Karpas-422 (cell line): ENCODE data around the gene SNRPB2. TPM values are rescaled to one million over a fixed set of nuclear protein-coding genes. Genes with fewer than 3 reads are reported as not detected.

Source experiments
- DNase-seq: peaks from one replicate; pipeline ENCODE4 v3.0.0-alpha.2; 2015
- H2AFZ ChIP-seq: fragments of 200-600 bp; sonication (generic); 2 replicates; pipeline ENCODE4 v1.6.1; 2014; ENCODE audit warnings: antibody characterized with exemption, low read length, mixed read lengths
- H3K27ac ChIP-seq: fragments of 200-600 bp; sonication (generic); 2 replicates; pipeline ENCODE4 v1.5.1; 2014; ENCODE audit warnings: mild to moderate bottlenecking, low read length, moderate library complexity
- H3K27me3 ChIP-seq: fragments of 200-600 bp; sonication (generic); 2 replicates; pipeline ENCODE4 v1.6.1; 2014; ENCODE audit warnings: low read length, mixed read lengths
- H3K36me3 ChIP-seq: fragments of 200-600 bp; sonication (generic); 2 replicates; pipeline ENCODE4 v1.6.1; 2014; ENCODE audit warnings: low read length, mixed read lengths; ENCODE audit not compliant: insufficient read depth
- H3K4me1 ChIP-seq: fragments of 200-600 bp; sonication (generic); 2 replicates; pipeline ENCODE4 v1.6.1; 2014; ENCODE audit warnings: mild to moderate bottlenecking, low read length, mixed read lengths
- H3K4me2 ChIP-seq: fragments of 200-600 bp; sonication (generic); 2 replicates; pipeline ENCODE4 v1.6.1; 2014; ENCODE audit warnings: low read length, low read depth, mild to moderate bottlenecking; ENCODE audit not compliant: poor library complexity, severe bottlenecking
- H3K4me3 ChIP-seq: fragments of 200-600 bp; sonication (generic); 2 replicates; pipeline ENCODE4 v1.5.1; 2014; ENCODE audit warnings: mild to moderate bottlenecking, antibody characterized with exemption, low read length, mixed read lengths
- H3K79me2 ChIP-seq: fragments of 200-600 bp; sonication (generic); 2 replicates; pipeline ENCODE4 v1.6.1; 2014; ENCODE audit warnings: mild to moderate bottlenecking, low read length, mixed read lengths
- H3K9ac ChIP-seq: fragments of 200-600 bp; sonication (generic); 2 replicates; pipeline ENCODE4 v1.6.0; 2014; ENCODE audit warnings: low read length
- H3K9me2 ChIP-seq: fragments of 200-600 bp; sonication (generic), shearing (Covaris generic); replicated peaks from 2 replicates; pipeline ENCODE4 v1.6.0; 2014; ENCODE audit warnings: mild to moderate bottlenecking, low read length, moderate library complexity; ENCODE audit not compliant: insufficient read depth
- H3K9me3 ChIP-seq: fragments of 300-700, 200-600 bp; sonication (generic); 2 replicates; pipeline ENCODE4 v1.6.1; 2014; ENCODE audit warnings: low read length, mixed read lengths
- H4K20me1 ChIP-seq: fragments of 200-600 bp; sonication (generic); 2 replicates; pipeline ENCODE4 v1.6.1; 2014; ENCODE audit warnings: mild to moderate bottlenecking, antibody characterized with exemption, low read length, low read depth; ENCODE audit not compliant: insufficient read depth
- total RNA-seq: library from RNA; depleted of rRNA; stranded (reverse); fragments of >200 nt; shearing (Covaris generic); gene quantifications from 2 replicates; pipeline ENCODE4 v1.2.3, GENCODE V29; 2014; ENCODE audit warnings: low replicate concordance

The SNRPB2 gene
- total RNA-seq, 1 experiment from 2014 or later, result 94.6 TPM

- Histone ChIP-seq H2AFZ (no peak overlapping the region), H3K9me3 (no peaks in the 10 kb centered on the region), H3K27ac (no peak overlapping the region), H3K9me2 (no peaks in the 10 kb centered on the region), H3K27me3 (no peaks in the 10 kb centered on the region), H3K4me2 (no peak overlapping the region), H3K79me2 (peaks cover 2% of the 10 kb centered on the region), H4K20me1 (peaks cover 5% of the 10 kb centered on the region; the same call in 1 of the 2 replicates), H3K4me3 (no peak overlapping the region), H3K36me3 (peaks cover 47% of the 10 kb centered on the region; the same call in 1 of the 2 replicates), H3K4me1 (no peaks in the 10 kb centered on the region), H3K9ac (no peak overlapping the region)
- no peak for DNase-seq
Observed at GRCh38 chr20:16740365-16741072, 10.7 kb downstream of the SNRPB2 start.

GRCh38 chr20:16744178-16744807 is 14.5 kb downstream of the SNRPB2 start:
- H3K27me3 ChIP-seq, result no peaks in the 10 kb centered on the region
- no peaks in the 10 kb centered on the region; the same call in 1 of the 2 replicates for H4K20me1 ChIP-seq
- no peaks in the 10 kb centered on the region for H3K4me1 ChIP-seq
- H3K4me3 ChIP-seq, result no peak overlapping the region
- H3K9ac ChIP-seq, result no peak overlapping the region
- no peak for DNase-seq
- no peaks in the 10 kb centered on the region for H3K9me3 ChIP-seq
- H3K79me2 ChIP-seq, result no peaks in the 10 kb centered on the region
- no peak overlapping the region for H3K4me2 ChIP-seq
- H3K36me3 ChIP-seq, result peaks cover 23% of the 10 kb centered on the region; the same call in 1 of the 2 replicates
- H3K9me2 ChIP-seq, result no peaks in the 10 kb centered on the region
- no peak overlapping the region for H3K27ac ChIP-seq
- no peak overlapping the region for H2AFZ ChIP-seq

- H3K79me2 ChIP-seq, result no peaks in the 10 kb centered on the region
- H3K27me3 ChIP-seq, result no peaks in the 10 kb centered on the region
- no peaks in the 10 kb centered on the region; the same call in 1 of the 2 replicates for H4K20me1 ChIP-seq
- no peak overlapping the region for H3K4me2 ChIP-seq
- no peak overlapping the region for H3K4me3 ChIP-seq
- no peaks in the 10 kb centered on the region for H3K4me1 ChIP-seq
- H3K27ac ChIP-seq, result no peak overlapping the region
- no peaks in the 10 kb centered on the region for H3K9me2 ChIP-seq
- H3K9ac ChIP-seq, result no peak overlapping the region
- peaks cover 15% of the 10 kb centered on the region; the same call in 1 of the 2 replicates for H3K36me3 ChIP-seq
- no peak overlapping the region for H2AFZ ChIP-seq
- H3K9me3 ChIP-seq, result no peaks in the 10 kb centered on the region
- no peak for DNase-seq
Observed at GRCh38 chr20:16745204-16745603, 15.4 kb downstream of the SNRPB2 start.

GRCh38 chr20:16747291-16747811 is 17.5 kb downstream of the SNRPB2 start:
- H4K20me1 ChIP-seq, result no peaks in the 10 kb centered on the region
- H3K27ac ChIP-seq, result no peak overlapping the region

GRCh38 chr20:16748308-16748900 is 18.6 kb downstream of the SNRPB2 start, which contains the start of gene OTOR:
OTOR (plus strand) TSS chr20:16748358; CDS start chr20:16748402, 44 bp downstream.
- H3K4me1 ChIP-seq, result no peaks in the 10 kb centered on the region
- H3K4me3 ChIP-seq, result no peak within 1 kb of the TSS
- H3K27ac ChIP-seq, result no peak within 1 kb of the TSS
- H3K36me3 ChIP-seq, result no peaks in the 10 kb centered on the region
- H3K9me3 ChIP-seq, result no peaks in the 10 kb centered on the region
- H3K27me3 ChIP-seq, result no peaks in the 10 kb centered on the region
- H3K9ac ChIP-seq, result no peak within 1 kb of the TSS
- no peak for DNase-seq
- no peaks in the 10 kb centered on the region for H3K9me2 ChIP-seq
- no peak within 1 kb of the TSS for H2AFZ ChIP-seq
- H3K79me2 ChIP-seq, result no peaks in the 10 kb centered on the region
- no peaks in the 10 kb centered on the region for H4K20me1 ChIP-seq
- H3K4me2 ChIP-seq, result no peak within 1 kb of the TSS

More at GRCh38 chr20:16747291-16747811, 17.5 kb downstream of the SNRPB2 start:
- Histone ChIP-seq H3K9me2 (no peaks in the 10 kb centered on the region), H3K9ac (no peak overlapping the region), H2AFZ (no peak overlapping the region), H3K4me1 (no peaks in the 10 kb centered on the region), H3K9me3 (no peaks in the 10 kb centered on the region), H3K27me3 (no peaks in the 10 kb centered on the region), H3K36me3 (no peaks in the 10 kb centered on the region), H3K79me2 (no peaks in the 10 kb centered on the region), H3K4me2 (no peak overlapping the region), H3K4me3 (no peak overlapping the region)
- DNase-seq, result no peak

GRCh38 chr20:16749573-16749972 is 19.7 kb downstream of the SNRPB2 start:
- no peak overlapping the region for H3K4me2 ChIP-seq
- H3K9me2 ChIP-seq, result no peaks in the 10 kb centered on the region
- H3K27ac ChIP-seq, result no peak overlapping the region
- H3K4me1 ChIP-seq, result no peaks in the 10 kb centered on the region
- no peaks in the 10 kb centered on the region for H3K36me3 ChIP-seq
- no peaks in the 10 kb centered on the region for H3K9me3 ChIP-seq
- H3K9ac ChIP-seq, result no peak overlapping the region
- no peaks in the 10 kb centered on the region for H4K20me1 ChIP-seq
- H3K27me3 ChIP-seq, result no peaks in the 10 kb centered on the region
- no peak overlapping the region for H2AFZ ChIP-seq
- H3K79me2 ChIP-seq, result no peaks in the 10 kb centered on the region
- no peak for DNase-seq
- no peak overlapping the region for H3K4me3 ChIP-seq

- H3K9ac ChIP-seq, result no peak overlapping the region
- no peak for DNase-seq
Observed at GRCh38 chr20:16752082-16752481, 22.3 kb downstream of the SNRPB2 start.

GRCh38 chr20:16752901-16753300 is 23.1 kb downstream of the SNRPB2 start:
- no peak for DNase-seq
- Histone ChIP-seq H3K79me2 (no peaks in the 10 kb centered on the region), H3K27ac (no peak overlapping the region), H3K9me3 (no peaks in the 10 kb centered on the region), H3K27me3 (no peaks in the 10 kb centered on the region), H3K4me1 (no peaks in the 10 kb centered on the region), H3K9ac (no peak overlapping the region), H2AFZ (no peak overlapping the region), H3K9me2 (no peaks in the 10 kb centered on the region), H3K36me3 (no peaks in the 10 kb centered on the region), H3K4me3 (no peak overlapping the region), H4K20me1 (no peaks in the 10 kb centered on the region), H3K4me2 (no peak overlapping the region)

More at GRCh38 chr20:16752082-16752481, 22.3 kb downstream of the SNRPB2 start:
- Histone ChIP-seq H3K27ac (no peak overlapping the region), H3K9me2 (no peaks in the 10 kb centered on the region), H3K9me3 (no peaks in the 10 kb centered on the region), H3K4me3 (no peak overlapping the region), H4K20me1 (no peaks in the 10 kb centered on the region), H3K36me3 (no peaks in the 10 kb centered on the region), H3K79me2 (no peaks in the 10 kb centered on the region), H3K27me3 (no peaks in the 10 kb centered on the region), H3K4me2 (no peak overlapping the region), H3K4me1 (no peaks in the 10 kb centered on the region), H2AFZ (no peak overlapping the region)
